Myocyte (in vitro differentiated cells): ENCODE measurements around the gene KRTCAP2. TPM values are rescaled to one million over a fixed set of nuclear protein-coding genes. Genes with fewer than 3 reads are reported as not detected.

Experiments
- DNase-seq: peaks from one replicate; pipeline ENCODE4 v3.0.0-alpha.2; 2012; ENCODE audit warnings: low read depth
- total RNA-seq: library from RNA; depleted of rRNA; stranded (reverse); fragments of >200 nt; gene quantifications from 2 replicates; pipeline ENCODE4 v1.2.3, GENCODE V29; 2014

KRTCAP2 gene
- total RNA-seq, 1 donor from 2014 or later: 81.4 TPM

- peak; percentile 35 for DNase-seq
These were observed 12.0 kb upstream of the KRTCAP2 start for GRCh38 chr1:155184835-155185782.

- no peak for DNase-seq
These were observed 11.3 kb upstream of the KRTCAP2 start for GRCh38 chr1:155184351-155184811.

- DNase-seq: no peak
These were observed 10.7 kb upstream of the KRTCAP2 start for GRCh38 chr1:155183775-155184221.

GRCh38 chr1:155182052-155182550 is 9.0 kb upstream of the KRTCAP2 start:
- no peak for DNase-seq

GRCh38 chr1:155181371-155182051 is 8.4 kb upstream of the KRTCAP2 start:
- DNase-seq: no peak

GRCh38 chr1:155179112-155180031 is 6.3 kb upstream of the KRTCAP2 start:
- no peak for DNase-seq

GRCh38 chr1:155178441-155179111 is 5.5 kb upstream of the KRTCAP2 start:
- DNase-seq: no peak

GRCh38 chr1:155177918-155178281 is 4.8 kb upstream of the KRTCAP2 start:
- DNase-seq: no peak

- DNase-seq: no peak
These were observed 4.3 kb upstream of the KRTCAP2 start for GRCh38 chr1:155177192-155177917.

- peak; percentile 85 for DNase-seq
These were observed 3.5 kb upstream of the KRTCAP2 start for GRCh38 chr1:155176544-155177071.

- no peak for DNase-seq
These were observed 2.8 kb upstream of the KRTCAP2 start for GRCh38 chr1:155175927-155176371.

GRCh38 chr1:155175281-155175926 is 2.3 kb upstream of the KRTCAP2 start:
- DNase-seq: no peak

GRCh38 chr1:155174324-155175280 is 1.5 kb upstream of the KRTCAP2 start:
- no peak for DNase-seq

GRCh38 chr1:155173478-155174323 is 597 bp upstream of the KRTCAP2 start, which contains the start of gene TRIM46:
Gene TRIM46, plus strand, starts transcription at chr1:155173849. Its CDS starts 118 bp downstream, at chr1:155173967.
- DNase-seq: no peak

GRCh38 chr1:155171836-155172731 is 1.0 kb downstream of the KRTCAP2 start:
- DNase-seq: no peak
